Ammon's horn (tissue), 1 donor: ENCODE measurements around the gene JUN.

Experiments
- DNase-seq: peaks from one replicate; pipeline ENCODE4 v3.0.0-alpha.2; 2016; ENCODE audit warnings: low spot score

Gene JUN

DNA sequence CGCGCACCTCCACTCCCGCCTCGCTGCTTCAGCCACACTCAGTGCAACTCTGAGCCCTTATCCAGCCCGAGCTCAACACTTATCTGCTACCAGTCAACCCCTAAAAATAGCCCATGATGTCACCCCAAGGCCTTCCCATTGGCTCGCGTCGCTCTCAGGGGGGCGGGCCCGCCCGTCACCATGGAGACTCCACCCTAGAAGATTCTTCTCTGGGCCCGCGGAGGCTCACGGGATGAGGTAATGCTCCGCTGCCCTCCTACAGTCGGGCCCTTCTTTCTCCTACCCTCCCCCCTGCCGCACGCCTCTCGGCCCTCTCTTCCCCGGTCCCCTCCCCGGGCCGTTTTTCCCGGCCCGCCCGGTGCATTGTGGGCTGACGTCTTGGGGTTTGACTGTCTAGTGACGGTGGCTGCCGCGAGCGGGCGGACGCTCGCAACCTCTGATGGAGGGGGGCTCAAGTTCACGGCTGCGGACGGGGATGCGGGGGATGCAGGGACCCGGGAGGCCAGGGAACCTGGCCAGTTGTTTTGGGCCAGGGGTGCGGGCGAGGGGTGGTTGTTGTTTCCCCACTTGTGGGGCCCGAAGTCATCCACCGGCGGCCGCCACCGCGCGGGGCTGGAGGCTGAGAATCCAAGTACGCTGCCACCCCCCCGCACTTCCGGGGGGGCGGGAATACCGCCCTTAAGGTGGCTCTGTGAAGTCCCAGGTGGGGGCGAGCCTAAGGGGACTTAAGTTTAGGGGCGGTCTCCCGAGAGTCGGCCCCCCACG is at the start of gene JUN:
Gene JUN (minus strand): TSS at position 55 of the 765 bp plus-strand sequence. CDS start 977 bp downstream, outside the sequence.
- peak; percentile 100 for DNase-seq

DNA sequence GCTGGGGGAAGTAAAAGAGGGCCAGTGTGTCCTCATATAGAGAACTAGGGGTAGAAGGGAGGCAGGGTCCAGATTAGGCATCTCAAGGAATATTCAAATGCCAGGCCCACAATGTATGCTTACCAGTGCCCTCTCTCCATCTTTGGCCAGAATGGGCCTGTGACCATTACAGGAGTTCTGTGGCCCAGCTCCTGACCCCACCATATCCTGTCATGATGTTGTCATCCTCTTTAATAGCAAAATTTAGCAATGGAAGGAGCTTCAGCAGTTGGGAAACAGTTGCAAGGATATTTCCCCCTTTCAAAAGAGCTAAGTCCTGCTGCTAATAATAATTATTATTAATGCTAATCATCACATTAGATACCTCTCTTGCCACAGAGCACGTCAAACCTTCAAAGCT is 49.3 kb upstream of the JUN start:
- no peak for DNase-seq

DNA sequence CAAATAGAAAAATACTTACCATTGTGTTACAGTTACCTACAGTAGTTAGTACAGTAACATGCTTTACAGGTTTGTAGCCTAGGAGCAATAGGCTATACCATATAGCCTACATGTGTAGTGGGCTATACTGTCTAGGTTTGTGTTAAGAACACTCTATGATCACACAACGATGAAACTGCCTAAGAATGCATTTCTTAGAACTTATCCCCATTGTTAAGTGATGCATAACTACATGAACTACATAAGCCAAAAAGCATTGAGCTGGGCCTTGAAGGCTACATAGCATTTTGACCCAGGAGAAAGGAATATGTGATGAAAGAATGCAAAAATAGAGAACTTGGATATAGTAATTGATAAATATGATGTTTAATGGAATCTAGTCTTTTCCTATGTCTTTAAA is 46.4 kb upstream of the JUN start:
- no peak for DNase-seq

- DNase-seq: no peak
Measured at GRCh38 chr1:58829866-58830265, 46.0 kb upstream of the JUN start.

DNA sequence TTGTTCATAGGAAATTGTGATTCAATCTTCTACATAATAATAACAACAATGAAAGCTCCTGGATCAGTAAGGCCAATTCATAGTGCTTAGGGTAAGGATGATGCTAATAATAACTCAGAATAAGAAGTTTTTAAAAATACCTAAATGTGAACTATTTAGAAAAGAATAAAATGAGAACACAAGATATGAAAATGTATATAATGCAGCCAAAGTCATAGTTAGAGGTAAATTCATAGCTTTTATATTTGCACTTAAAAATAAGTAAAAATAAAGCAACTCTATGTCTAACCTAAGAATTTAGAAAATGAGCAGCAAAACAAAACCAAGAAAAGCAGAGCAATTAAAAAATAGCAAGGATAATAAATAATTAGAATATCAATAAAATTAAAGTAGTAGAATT is 43.5 kb upstream of the JUN start:
- no peak for DNase-seq

DNA sequence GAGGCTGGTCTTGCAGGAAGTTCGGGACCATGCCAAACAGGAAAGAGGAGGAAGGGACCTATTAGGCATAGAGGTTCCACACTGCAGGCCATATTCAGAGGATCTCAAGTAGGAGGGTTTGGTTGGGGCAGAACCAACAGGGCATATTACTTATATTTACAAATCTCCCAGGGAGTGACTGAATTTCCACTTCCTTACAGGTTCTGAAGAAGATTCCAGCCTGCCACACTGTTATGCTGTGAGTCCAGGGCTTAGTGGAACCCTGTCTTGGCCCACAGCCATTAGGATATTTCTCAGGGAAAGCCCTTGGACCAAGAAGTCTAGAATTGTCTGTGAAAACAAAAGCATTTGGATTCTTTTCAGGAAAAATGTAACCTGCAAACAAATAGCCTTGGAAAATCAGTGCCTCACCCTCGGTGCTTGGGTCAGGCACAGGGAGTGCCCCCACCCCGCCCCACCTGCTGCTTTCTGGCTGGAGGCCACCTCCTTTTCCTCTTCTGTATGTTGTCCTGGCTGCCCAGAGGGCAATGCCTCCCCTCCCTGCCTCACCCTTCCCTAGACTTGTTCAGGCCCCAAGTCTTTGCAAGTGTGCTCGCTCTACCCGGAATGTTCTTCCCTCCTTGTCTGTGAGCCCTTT is 41.0 kb upstream of the JUN start:
- DNase-seq: no peak

DNA sequence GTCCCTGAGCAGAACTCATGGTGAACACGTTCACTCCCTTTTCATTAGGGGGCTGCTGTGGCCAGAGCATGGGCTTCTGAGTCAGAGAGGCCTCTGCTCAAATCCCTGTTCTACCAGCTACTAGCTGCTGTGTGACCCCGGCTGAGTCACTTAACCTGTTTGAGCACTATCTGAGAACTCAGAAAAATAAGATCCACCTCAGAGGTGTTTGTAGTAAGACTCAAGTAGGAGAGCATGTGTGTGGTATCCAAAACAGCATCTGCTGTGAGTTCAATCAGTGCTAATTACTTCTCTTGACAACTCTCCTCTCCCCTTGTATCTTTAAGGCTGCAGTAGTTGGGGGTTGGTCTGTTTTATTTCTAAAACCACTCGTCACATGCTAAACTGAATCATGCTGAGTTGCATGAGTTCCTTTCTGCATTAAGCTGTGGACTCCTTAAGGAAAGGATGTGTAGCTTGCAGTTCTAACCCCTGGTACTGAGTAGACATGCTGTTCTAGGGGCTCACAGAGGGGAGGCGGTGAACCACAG is 39.7 kb upstream of the JUN start:
- no peak for DNase-seq

- DNase-seq: no peak
Measured at GRCh38 chr1:58821309-58821708, 37.5 kb upstream of the JUN start.

DNA sequence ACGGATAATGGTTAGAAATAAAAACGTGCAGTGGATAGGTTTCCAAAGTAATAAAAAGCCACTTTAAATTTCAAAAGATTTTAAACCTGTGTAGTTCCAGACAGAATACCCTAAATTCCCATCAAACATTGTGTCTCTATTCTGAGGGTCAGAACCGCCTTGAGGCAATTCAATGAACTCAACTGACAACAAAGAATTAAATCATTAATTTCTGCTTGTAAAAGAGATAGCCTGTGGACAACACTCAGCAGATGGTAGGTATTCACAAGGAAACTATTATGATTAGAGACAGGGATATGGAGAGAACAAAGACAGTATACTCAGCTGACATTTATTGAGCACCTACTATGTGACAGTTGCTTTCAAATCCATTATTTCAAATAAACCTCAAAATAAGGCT is 35.1 kb upstream of the JUN start:
- no peak for DNase-seq

DNA sequence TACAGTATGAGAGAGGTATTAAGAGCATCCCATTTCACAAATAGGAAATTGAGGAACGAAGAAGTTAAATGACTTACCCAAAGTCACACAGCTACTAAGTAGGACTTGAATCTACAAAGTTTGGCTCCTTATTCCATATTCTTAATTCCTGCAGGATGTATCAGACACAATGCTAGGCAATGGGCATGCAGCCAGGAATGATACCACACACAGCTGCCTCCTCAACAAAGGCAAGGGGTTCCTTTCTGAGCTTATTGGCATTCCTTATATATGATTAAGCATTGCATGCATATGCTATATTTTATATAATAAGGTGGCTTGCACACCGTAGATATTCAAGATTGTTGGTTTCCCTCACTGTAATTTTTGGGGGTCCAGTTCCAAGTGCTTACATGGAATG is 34.2 kb upstream of the JUN start:
- DNase-seq: no peak

DNA sequence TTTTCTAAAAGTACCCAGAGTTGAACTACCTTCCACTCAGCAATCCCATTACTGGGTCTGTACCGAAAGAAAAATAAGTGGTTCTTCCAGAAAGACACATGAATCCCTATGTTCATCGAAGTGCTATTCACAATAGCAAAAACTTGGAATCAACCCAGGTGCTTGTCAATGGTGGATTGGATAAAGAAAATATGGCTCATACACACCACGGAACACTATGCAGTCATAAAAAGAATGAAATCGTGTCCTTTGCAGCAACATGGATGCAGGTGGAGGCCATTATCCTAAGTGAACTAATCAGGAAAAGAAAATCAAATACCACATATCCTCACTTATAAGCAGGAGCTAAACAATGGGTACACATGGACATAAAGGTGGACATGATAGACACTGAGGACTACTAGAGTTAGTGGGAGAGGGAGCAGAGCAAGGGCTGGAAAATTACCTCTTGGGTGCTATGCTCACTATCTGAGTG is 32.9 kb upstream of the JUN start:
- DNase-seq: no peak

DNA sequence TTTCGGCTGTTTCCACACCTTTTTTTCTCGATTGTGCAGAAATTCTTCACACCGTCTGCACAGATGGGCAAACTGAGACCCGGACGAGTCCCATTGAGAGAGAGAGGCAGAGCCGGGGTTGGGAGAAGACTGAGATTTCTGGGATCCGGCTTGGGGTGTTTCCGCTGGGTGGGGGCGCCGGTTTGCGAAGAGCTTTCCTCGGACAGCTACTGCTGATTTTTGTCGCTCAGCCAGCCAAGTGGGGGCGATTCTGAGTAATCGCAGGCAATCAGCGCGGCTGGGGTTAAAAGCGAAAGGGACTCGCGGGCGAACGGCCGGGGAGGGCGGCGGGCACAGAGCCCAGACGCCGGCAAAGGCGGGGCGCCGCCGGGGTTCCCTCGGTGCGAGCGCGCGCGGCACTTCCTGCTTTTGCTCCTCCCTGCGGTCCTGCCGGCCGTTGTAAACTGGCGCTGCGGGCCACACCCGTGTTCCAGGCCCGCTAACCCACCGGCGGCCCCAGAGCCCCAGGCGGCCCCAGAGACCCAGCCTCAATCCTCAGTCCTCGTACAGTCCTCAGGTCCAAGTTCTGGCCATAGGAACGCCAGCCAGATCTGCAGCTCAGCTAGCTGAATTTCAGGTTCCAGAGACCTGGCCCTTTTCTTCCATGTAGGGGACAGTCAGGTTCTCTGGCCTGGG is 32.4 kb upstream of the JUN start:
- peak; percentile 86 for DNase-seq

DNA sequence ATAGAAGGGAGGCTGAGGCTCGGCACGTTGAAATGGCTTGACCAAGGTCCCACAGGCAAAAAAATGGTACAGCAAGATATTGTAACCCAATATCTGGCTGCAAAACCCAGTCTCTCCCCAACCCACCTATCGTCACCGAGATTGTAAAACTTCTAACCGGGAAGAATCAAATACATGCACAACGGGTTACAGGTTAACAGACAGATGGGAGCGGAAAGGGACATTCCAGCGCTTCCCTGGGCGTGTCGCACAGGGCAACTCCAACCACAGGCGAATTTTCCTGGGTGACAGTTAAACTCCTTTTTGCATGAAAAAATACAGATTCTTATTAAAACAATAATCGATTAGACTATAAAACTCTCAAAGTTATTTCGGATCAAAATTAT is 31.8 kb upstream of the JUN start:
- DNase-seq: no peak

DNA sequence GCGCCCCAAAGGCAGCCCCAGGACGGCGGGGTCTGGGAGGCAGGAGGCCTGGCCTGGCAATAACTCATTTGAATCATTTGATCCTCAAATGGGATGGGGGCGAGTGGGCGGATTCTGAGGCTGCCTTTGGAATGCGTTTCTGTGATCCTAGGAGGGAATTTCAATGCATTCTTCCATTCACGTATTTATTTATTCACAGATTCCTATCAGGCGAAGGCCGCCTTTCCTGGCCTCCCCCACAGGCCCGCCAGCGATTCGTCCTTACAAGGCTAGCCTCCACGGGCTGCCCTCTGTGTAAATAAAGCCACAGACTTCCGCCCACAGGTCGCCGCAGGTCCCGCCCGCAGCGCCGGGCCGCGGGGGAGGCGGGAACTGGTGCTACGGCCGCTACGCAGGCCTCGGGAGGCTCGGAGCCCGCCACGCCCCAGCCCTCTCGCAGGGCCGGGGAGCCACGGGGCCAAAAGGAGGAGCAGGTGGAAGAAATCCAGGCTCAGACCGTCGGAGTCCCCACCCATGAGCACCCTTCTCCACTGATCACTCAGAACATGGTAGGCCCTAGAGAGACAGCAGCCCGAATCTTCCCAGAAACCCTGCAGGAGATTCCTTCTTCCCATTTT is 31.3 kb upstream of the JUN start:
- DNase-seq: peak; percentile 48

DNA sequence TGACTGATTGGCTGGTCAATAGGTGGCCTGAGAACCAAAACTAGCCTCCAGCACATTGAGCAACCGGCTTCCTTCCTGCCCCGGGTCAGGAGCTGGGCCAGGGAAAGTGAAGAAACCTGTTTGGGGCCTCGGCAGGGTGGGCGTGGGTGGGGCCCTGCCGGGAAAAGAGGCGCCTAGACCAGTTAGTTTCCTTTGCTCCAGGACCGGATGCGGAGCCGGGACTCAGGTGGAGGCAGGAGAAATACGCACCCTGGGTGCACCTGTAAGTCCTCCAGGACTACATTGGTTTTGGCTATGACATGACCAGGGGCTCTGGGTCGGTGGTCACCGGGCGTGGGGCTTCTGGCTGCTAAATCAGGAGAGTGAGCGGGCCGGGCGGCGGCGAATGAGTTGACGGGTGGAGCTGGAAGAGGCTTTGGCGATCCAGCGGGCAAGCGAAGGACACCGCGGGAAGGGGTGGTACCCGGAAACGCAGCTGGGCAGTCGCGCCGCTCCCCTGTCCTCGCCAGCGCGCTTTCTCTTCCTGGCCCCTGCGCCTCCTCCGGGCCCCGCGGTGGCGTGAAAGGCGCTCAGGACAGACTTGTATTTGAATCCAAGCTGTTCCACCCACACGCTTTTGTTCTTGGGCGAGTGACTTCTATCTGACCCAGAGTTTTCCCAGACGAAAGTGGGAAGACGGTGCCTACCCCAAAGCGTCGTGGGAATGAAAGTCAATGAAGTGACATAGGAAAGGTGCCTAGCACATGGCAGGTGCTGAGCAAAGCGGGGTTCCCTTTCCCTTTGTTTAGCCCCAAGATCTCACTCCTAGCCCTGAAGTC is 30.6 kb upstream of the JUN start:
- no peak for DNase-seq

DNA sequence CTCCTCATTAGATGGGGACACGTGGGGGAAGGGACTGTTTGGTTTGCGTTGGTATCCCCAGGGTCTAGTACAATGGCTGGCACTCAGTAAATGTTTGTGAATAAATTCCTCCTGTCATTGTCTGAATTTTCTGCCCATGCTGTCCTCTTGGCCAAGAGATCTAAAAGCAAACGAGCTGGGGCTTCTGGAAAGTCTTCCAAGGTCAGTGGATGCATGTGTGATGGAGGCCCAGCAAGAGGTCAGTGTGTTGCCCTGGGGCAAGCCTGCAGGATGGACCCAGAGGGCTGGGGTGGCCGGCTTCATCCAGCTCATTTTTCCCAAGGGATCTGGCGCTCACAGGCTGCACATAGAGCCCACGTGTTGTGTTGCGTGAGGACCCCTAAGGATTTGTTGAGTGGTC is 30.0 kb upstream of the JUN start:
- no peak for DNase-seq

DNA sequence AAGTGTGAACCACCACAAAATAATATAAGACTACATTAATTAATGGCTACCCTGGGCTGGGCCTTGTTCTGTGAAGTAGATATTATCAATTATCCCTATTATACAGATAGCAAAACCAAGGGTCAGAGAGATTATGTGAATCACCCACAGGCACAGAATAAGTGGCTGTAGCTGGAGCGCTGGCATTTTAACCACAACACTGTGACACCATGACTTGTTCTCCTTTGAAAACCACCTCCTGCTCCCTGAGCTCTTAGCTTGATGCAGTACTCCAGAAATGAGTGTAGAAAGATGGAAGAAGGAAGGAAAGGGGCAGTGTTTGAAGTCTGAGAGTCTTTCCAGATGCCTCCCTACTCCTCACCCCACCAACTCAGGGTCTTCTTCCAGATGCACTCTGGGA is 29.5 kb upstream of the JUN start:
- no peak for DNase-seq

DNA sequence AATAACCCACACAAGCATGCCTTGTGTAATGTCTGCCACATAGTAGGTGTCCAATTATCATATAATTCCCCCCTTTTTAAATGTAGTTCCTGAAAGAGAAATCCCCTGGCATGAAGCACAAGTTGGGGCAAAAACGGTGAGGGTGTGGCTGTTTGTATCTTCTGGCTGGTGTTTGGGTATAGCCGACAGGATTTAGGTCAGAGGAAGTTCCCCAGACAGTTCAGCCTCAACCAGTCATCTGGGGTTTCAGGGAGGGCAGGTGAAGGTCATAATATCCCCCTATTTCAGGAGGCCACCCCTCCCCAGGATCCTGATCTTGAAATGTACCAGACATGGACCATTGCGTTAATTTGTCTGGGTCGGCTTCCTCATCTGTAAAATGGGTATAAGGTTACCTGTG is 29.1 kb upstream of the JUN start:
- no peak for DNase-seq

- DNase-seq: no peak
Measured at GRCh38 chr1:58812468-58812867, 28.6 kb upstream of the JUN start.

DNA sequence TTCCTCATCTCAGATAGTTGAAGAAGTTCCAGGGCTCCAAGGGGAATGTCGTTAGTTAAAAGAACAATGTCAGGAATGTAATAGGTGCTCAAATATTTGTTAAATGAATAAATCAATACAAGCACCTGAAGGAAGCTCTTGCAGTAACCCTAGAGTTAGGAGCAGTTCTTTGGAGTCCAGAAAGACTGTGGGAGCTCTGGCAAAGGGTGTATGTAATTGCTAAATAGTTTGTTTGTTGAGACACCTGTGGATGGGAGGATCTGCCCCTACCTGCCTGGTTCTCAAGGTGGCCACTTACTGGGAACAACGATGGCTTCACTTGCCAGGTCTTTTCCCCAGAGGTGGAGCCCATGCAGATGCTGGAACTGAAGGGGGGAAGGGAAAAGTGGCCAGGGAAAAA is 27.5 kb upstream of the JUN start:
- no peak for DNase-seq

GRCh38 chr1:58809325-58810010 is 25.6 kb upstream of the JUN start:
- no peak for DNase-seq
